ENCODE data around the gene ABLIM3. TPM values are rescaled to one million over a fixed set of nuclear protein-coding genes. Genes with fewer than 3 reads are reported as not detected.

The ABLIM3 gene
- total RNA-seq, 2 experiments from 2014 or later: not detected

GRCh38 chr5:149215478-149216090 lies 74.3 kb downstream of the ABLIM3 start:
- Mint-ChIP-seq H3K9me3 (no peaks in the 10 kb centered on the region), H3K36me3 (ENCODE audit: low read depth) (no peaks in the 10 kb centered on the region), H3K4me3 (no peak overlapping the region), H3K4me1 (ENCODE audit: low read depth) (no peaks in the 10 kb centered on the region), H3K27ac (no peak overlapping the region), H3K27me3 (peaks cover 3% of the 10 kb centered on the region)
- POLR2A ChIA-PET: interaction anchor here (0.8 kb wide), 1 partner anchor 15 kb away, joined by 3 read pairs; no protein-coding TSS in a partner anchor
- no peak for DNase-seq
- intact Hi-C loops (cut with micrococcal nuclease): no loop called here
- ATAC-seq: no peak
- no peak for TF ChIP-seq CTCF (IDR thresholded peaks at IDR 0.05)
- CTCF ChIA-PET: interaction anchor here (1.5 kb wide), 1 partner anchor 220 kb away, joined by 3 read pairs; no protein-coding TSS in a partner anchor

GRCh38 chr5:149216496-149216895 lies 75.2 kb downstream of the ABLIM3 start:
- Mint-ChIP-seq H3K4me3 (no peak overlapping the region), H3K27me3 (peaks cover 3% of the 10 kb centered on the region), H3K36me3 (ENCODE audit: low read depth) (no peaks in the 10 kb centered on the region), H3K27ac (no peak overlapping the region), H3K4me1 (ENCODE audit: low read depth) (no peaks in the 10 kb centered on the region), H3K9me3 (no peaks in the 10 kb centered on the region)
- intact Hi-C loops (cut with micrococcal nuclease): no loop called here
- DNase-seq: no peak
- POLR2A ChIA-PET: no interaction called here
- CTCF ChIA-PET: interaction anchor here (1.1 kb wide), 1 partner anchor 75 kb away, joined by 3 read pairs; the partner anchor contains the start of gene ABLIM3
- no peak for TF ChIP-seq CTCF (IDR thresholded peaks at IDR 0.05)
- no peak for ATAC-seq

- Mint-ChIP-seq H3K4me3 (no peak overlapping the region), H3K9me3 (no peaks in the 10 kb centered on the region), H3K4me1 (ENCODE audit: low read depth) (no peaks in the 10 kb centered on the region), H3K27ac (no peak overlapping the region), H3K36me3 (ENCODE audit: low read depth) (no peaks in the 10 kb centered on the region), H3K27me3 (peaks cover 3% of the 10 kb centered on the region)
- no peak for TF ChIP-seq CTCF (IDR thresholded peaks at IDR 0.05)
- ChIA-PET CTCF (interaction anchor here (1.1 kb wide), 1 partner anchor 76 kb away, joined by 3 read pairs; the partner anchor contains the start of gene ABLIM3), POLR2A (no interaction called here)
- DNase-seq: no peak
- ATAC-seq: no peak
- intact Hi-C loops (cut with micrococcal nuclease): no loop called here
Measured at GRCh38 chr5:149217096-149217802, 76.0 kb downstream of the ABLIM3 start.

- H3K27ac Mint-ChIP-seq: no peak overlapping the region
- H3K27me3 Mint-ChIP-seq: peaks cover 3% of the 10 kb centered on the region
- H3K36me3 Mint-ChIP-seq (ENCODE audit: low read depth): no peaks in the 10 kb centered on the region
- no peaks in the 10 kb centered on the region for H3K9me3 Mint-ChIP-seq
- no peak overlapping the region for H3K4me3 Mint-ChIP-seq
- ATAC-seq: no peak
- intact Hi-C loops (cut with micrococcal nuclease): no loop called here
- DNase-seq: no peak
- POLR2A ChIA-PET: no interaction called here
- CTCF ChIA-PET: interaction anchor here (1.1 kb wide), 1 partner anchor 76 kb away, joined by 3 read pairs; the partner anchor contains the start of gene ABLIM3
- no peak for TF ChIP-seq CTCF (IDR thresholded peaks at IDR 0.05)
- no peaks in the 10 kb centered on the region for H3K4me1 Mint-ChIP-seq (ENCODE audit: low read depth)
Measured at GRCh38 chr5:149217803-149218155, 76.5 kb downstream of the ABLIM3 start.

- ChIA-PET POLR2A (no interaction called here), CTCF (no interaction called here)
- no peak for TF ChIP-seq CTCF (IDR thresholded peaks at IDR 0.05)
- Mint-ChIP-seq H3K9me3 (no peaks in the 10 kb centered on the region), H3K36me3 (ENCODE audit: low read depth) (no peaks in the 10 kb centered on the region), H3K27me3 (peaks cover 3% of the 10 kb centered on the region), H3K4me3 (no peak overlapping the region), H3K27ac (no peak overlapping the region), H3K4me1 (ENCODE audit: low read depth) (no peaks in the 10 kb centered on the region)
- intact Hi-C loops (cut with micrococcal nuclease): no loop called here
- no peak for ATAC-seq
- DNase-seq: no peak
Measured at GRCh38 chr5:149219584-149219983, 78.3 kb downstream of the ABLIM3 start.
